HG02852 (cell line): ENCODE results near the gene FNIP2.
"Not testable (repeated sequence)": the region's sequence is repeated elsewhere in the genome, so short reads cannot be mapped to it uniquely, and the experiment has no call there.

Experiments
- ATAC-seq: cut with Tn5 transposase; IDR thresholded peaks from one replicate; pipeline ENCODE4 v1.9.1; 2021; ENCODE audit warnings: mild to moderate bottlenecking, moderate library complexity; ENCODE audit not compliant: unreplicated experiment

The FNIP2 gene

GRCh38 chr4:158813113-158813512 lies 44.3 kb downstream of the FNIP2 start:
- ATAC-seq = no peak

DNA sequence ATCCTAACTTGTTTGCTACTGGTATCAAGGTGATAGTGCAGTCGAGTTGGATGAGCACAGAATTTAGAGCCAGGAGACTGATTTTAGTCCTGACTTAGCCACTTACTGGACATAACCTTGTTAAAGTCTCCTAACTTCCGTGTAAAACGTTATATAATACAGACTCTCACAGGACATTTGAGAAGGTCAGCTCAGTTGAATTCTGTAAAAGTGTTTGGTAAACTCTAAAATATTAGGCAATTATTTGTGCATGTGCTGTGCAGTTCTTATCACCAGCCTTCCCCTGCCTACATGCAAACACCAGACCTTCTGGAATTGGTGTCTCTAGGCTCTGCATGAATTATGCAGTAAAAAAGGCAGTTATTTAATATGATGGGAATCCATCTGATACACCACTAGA lies 45.4 kb downstream of the FNIP2 start:
- no peak for ATAC-seq

- no peak for ATAC-seq
Measured at GRCh38 chr4:158814636-158815330, 46.0 kb downstream of the FNIP2 start.

DNA sequence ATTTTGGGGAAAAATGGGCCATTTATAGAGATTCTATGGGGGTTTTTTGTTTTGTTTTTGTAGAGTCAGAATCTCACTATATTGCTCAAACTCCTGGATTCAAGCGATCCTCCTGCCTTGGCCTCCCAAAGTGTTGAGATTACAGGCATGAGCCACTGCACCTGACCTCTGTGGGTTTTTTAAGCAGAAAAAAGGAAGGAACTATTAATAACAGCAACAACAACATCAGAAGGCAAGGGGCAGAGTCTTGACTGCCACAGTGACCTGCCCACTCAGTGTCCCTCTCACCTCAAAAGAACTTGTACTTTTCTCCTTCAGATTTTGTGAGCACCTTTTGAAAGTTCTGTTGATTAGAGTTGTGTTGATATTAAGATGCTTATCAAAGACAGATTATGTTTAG lies 48.1 kb downstream of the FNIP2 start:
- ATAC-seq = no peak

GRCh38 chr4:158817562-158818296 lies 48.9 kb downstream of the FNIP2 start:
- ATAC-seq = peak; percentile 48

DNA sequence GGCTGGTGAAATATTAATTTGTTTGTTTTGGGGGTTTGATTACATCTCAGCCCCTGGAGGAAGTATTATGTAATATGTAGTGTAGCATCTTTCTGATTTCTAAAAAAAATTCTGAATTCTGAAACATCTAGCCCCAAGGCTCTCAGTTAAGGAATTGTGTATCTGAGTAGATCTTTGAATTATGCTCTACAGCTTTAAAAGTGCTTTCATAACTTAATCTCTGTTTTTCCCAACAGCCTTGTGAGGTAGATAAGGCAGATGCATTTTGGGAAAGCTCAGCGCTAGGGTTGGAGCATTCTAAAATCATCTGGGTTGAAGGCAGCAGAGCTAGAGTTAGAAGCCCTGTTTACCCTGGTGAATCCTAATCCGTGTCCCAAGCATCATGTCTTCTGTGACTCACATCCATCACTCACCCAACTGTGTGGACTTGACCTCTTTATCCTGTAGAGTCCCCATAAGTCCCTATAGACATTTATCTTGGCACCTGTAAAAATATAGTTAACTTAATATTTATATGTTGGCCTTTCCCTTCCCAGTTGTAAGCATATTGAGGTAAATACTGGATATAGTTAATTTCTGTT lies 49.8 kb downstream of the FNIP2 start:
- ATAC-seq = no peak

GRCh38 chr4:158819942-158820786 lies 51.3 kb downstream of the FNIP2 start:
- ATAC-seq = no peak

GRCh38 chr4:158821228-158821971 lies 52.6 kb downstream of the FNIP2 start:
- ATAC-seq = peak; percentile 44

DNA sequence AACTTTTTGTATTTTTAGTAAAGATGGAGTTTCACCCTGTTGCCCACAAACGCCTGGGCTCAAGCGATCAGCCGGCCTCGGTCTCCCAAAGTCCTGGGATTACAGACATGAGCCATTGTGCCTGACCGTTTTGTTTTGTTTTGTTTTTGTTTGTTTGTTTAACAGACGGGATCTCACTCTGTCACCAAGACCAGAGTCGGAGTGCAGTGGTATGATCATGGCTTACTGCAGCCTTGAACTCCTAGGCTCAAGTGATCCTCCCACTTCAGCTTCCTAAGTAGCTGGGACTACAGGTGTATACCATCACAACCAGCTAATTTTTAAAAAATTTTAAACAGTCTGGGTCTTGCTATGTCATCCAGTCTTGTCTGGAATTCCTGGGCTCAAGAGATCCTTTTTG lies 53.5 kb downstream of the FNIP2 start:
- ATAC-seq = no peak

DNA sequence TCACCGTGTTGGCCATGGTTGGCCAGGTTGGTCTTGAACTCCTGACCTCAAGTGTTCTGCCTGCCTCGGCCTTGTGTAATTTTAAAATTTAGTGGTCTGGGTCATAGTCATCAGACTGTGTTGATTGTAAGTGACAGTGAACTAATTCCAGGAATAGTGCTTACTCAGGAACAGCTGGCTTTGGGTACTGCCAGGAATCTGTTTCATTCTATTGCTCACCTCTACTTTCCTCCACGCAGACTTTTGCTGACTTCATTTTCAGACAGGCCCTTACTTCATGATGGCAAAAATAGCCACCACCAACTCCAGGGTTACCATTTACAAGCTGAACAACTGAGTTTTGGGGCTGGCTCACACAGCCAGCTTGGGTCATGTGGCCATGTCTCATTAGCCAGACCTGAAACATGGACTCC lies 54.6 kb downstream of the FNIP2 start:
- ATAC-seq = peak; percentile 32

DNA sequence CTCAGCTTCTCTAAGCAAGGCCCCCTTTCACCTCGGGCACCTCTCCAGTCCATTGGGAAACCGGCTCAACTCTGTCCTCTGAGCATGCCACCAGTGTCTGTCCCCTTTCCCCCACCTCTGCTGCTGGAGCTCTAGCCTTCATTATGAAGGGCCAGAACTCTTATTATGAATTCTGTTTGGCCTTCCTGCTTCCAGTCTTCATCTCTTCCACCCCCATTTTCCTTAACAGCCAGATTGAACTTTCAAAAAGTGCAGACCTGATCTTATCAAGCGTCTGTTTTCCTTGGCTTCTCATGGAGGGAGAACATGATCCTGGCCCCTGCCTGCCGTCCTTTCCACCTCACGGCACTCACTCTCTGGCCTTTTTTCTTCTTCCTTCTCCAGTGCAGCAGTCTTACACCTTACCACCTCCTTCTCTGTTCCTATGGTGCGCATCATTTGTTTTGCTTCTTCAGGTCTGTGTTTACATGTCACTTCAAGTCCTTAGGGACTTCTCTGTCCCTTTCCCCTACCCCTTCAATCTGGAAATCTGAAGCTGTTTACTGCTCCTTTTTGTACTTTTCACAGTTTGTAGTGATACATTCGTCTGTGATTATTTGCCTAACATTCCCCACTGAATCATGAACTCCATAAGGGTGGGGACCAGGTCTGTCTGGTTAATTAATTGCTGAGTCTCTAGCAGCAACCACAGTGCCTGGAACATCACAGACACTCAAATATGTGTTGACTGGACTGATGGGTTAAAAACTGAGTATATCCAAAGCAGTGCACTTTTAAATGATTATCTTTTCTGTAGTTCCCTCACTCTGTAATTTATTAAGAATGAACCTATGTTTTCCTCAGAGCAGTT lies 55.8 kb downstream of the FNIP2 start:
- no peak for ATAC-seq

DNA sequence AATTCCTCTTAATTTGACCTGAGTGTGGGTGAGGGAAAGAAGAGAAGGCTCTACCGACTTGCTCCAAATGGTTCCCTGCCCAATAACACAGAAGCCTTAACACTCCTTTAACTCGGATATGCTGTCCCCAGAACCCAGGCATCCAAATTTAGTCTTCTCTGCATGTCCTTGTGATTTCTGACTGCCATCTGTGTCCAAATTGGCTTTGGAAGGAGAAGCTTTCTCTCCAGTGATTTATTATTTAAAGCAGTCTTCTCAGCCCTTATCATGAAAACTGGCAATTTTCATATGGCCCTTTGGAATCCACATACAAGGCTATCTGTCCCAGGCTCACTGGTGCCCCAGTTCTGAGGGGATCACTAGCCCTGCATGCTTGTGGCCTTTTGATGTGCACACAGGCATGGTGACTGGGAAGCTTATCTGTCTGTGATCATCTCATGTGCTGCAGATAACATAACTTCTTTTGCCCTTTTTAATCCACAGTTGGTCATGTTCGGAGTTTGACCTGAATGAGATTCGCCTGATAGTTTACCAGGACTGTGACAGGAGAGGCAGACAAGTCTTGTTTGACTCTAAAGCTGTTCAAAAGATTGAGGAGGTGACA lies 56.7 kb downstream of the FNIP2 start:
- ATAC-seq = no peak

DNA sequence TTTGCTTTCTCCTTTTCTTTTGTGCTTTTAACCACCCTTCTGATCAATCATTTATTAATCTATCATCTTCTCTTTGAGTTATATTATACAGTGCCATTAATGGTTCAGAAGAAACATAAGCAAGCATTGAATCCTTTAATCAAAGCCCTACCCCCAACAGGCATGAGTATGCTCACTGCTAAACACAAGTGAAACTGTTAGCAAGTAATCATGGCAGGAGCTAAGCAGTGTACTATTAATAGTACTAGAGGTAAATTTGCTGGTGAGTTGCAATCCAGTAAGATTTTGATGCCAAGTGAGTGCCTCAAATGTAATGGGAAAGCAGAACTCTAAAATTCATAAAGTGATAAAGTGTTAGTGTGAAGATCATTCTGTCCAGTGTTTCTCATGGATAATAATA lies 57.2 kb downstream of the FNIP2 start:
- peak; percentile 35 for ATAC-seq

DNA sequence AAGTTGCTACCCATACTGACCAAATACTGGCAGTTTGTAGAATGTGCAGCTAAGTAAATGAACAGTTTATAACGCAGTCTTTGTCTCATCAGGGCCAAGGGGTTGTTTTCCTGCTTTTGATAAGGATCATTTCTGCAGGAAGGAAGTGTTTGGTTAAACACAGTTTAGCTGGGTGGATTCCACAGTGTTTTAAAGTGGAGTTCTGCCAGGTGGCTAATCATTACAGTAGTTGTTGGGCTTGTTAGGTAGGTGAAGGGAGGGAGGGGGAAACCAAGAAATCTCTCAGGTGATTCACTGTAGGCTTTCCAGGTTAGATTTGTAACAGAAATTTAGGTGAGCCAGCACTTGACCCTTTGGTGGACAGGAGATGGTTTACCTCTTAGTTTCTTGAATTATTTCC lies 58.1 kb downstream of the FNIP2 start:
- no peak for ATAC-seq

- ATAC-seq = no peak
Measured at GRCh38 chr4:158827543-158827981, 58.7 kb downstream of the FNIP2 start.

DNA sequence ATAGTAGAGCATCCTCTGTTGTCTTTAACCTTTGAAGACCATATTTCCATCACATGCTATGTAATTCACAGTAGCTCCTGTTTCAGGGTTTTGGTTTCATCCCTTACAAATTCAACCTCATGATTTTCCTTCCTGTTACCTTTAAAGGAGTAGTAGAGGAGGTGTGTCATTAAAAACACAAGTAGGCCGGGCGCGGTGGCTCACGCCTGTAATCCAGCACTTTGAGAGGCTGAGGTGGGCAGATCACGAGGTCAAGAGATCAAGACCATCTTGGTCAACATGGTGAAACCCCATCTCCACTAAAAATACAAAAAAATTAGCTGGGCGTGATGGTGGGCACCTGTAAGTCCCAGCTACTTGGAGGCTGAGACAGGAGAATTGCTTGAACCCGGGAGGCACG lies 59.3 kb downstream of the FNIP2 start:
- ATAC-seq = not testable (repeated sequence)

- ATAC-seq = no peak
Measured at GRCh38 chr4:158829254-158829653, 60.4 kb downstream of the FNIP2 start.

DNA sequence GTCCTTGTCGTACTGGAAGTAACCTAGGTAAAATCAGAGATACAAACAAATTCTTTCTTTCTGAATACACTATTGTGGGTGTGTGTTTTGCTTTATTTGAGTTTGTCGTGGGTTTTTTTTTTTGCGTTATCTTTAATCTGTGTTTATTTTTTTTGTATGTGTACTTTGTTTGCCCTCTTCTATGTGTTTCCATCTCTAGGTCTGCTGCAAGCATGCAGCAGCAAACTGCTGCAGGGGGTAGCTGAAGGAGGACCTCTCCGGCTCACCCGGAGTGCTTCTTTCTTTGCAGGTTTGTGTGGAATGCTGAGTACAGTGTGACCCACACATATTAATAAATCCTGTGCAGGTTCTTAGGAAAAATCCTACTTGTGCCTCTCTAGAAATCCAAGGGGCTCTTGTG lies 64.8 kb downstream of the FNIP2 start:
- no peak for ATAC-seq
